ENCODE results near the gene ZMIZ1. TPM values are rescaled to one million over a fixed set of nuclear protein-coding genes. Genes with fewer than 3 reads are reported as not detected.

ZMIZ1 gene
- total RNA-seq, 1 experiment from 2014 or later, result 28.4 TPM

DNA sequence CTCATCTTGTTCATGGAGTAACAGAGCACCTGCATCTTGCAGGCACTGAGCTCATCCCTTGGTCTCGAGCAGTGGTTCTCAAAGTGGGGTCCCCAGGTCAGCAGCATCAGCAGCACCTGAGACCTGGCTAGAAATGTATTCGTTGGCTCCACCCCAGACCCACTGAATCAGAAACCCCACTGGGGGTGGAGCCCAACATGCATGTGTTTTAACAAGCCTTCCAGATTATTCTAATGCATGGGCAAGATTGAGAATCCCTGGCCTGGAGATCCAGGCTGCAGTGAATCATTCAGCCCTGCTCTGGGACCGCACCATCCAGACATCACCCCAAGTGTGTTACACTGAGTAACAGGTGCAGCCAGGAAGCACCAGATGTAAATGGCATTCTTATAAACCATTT lies 193.4 kb downstream of the ZMIZ1 start:
- no peak for TF ChIP-seq EZH2phosphoT487 (IDR thresholded peaks at IDR 0.05; ENCODE audit: borderline replicate concordance)
- TF ChIP-seq SRF (IDR thresholded peaks at IDR 0.05; ENCODE audit: low read depth), result no peak
- no peak for TF ChIP-seq CBX3 (IDR thresholded peaks at IDR 0.05; ENCODE audit: low read depth)
- TF ChIP-seq ZNF274 (IDR thresholded peaks at IDR 0.05; ENCODE audit: low read depth, low read length), result no peak
- TF ChIP-seq, protein P1, sequence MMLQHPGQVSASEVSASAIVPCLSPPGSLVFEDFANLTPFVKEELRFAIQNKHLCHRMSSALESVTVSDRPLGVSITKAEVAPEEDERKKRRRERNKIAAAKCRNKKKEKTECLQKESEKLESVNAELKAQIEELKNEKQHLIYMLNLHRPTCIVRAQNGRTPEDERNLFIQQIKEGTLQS (IDR thresholded peaks at IDR 0.05), result no peak
- no peak for TF ChIP-seq FOSL1 (IDR thresholded peaks at IDR 0.05; ENCODE audit: low read depth)
- TF ChIP-seq TCF7L2 (IDR thresholded peaks at IDR 0.05; ENCODE audit: borderline replicate concordance, extremely low read depth, insufficient read depth, insufficient read length), result no peak
- TF ChIP-seq RAD21 (IDR thresholded peaks at IDR 0.05; ENCODE audit: low read depth), result no peak
- TF ChIP-seq YY1 (IDR thresholded peaks at IDR 0.05; ENCODE audit: extremely low read depth, insufficient replicate concordance, low read depth, low read length), result no peak
- no peak for TF ChIP-seq SIN3A (IDR thresholded peaks at IDR 0.05; ENCODE audit: low read depth)
- no peak for TF ChIP-seq CEBPB (IDR thresholded peaks at IDR 0.05; ENCODE audit: low read depth)
- no peak for TF ChIP-seq JUND (IDR thresholded peaks at IDR 0.05)
- TF ChIP-seq SP1 (IDR thresholded peaks at IDR 0.05; ENCODE audit: low read depth), result no peak
- no peak for TF ChIP-seq POLR2AphosphoS5 (IDR thresholded peaks at IDR 0.05; ENCODE audit: low read depth, low read length)
- TF ChIP-seq, protein P2, sequence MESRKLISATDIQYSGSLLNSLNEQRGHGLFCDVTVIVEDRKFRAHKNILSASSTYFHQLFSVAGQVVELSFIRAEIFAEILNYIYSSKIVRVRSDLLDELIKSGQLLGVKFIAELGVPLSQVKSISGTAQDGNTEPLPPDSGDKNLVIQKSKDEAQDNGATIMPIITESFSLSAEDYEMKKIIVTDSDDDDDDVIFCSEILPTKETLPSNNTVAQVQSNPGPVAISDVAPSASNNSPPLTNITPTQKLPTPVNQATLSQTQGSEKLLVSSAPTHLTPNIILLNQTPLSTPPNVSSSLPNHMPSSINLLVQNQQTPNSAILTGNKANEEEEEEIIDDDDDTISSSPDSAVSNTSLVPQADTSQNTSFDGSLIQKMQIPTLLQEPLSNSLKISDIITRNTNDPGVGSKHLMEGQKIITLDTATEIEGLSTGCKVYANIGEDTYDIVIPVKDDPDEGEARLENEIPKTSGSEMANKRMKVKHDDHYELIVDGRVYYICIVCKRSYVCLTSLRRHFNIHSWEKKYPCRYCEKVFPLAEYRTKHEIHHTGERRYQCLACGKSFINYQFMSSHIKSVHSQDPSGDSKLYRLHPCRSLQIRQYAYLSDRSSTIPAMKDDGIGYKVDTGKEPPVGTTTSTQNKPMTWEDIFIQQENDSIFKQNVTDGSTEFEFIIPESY (IDR thresholded peaks at IDR 0.05; ENCODE audit: extremely low read depth, insufficient replicate concordance, low read length), result no peak
- no peak for TF ChIP-seq ELF1 (IDR thresholded peaks at IDR 0.05; ENCODE audit: borderline replicate concordance, low read depth)
- intact Hi-C loops (cut with micrococcal nuclease), result no loop called here
- Histone ChIP-seq H3K4me1 (ENCODE audit: control insufficient read depth in 1 of 2, insufficient read depth in 2 of 2, low read length in 2 of 2) (peaks cover 7 to 23% of the 10 kb centered on the region in 2 experiments; a peak in 3 of 4 replicates), H3K9me3 (ENCODE audit: control insufficient read depth in 1 of 2, insufficient read depth in 1 of 2, low read depth in 1 of 2, low read length in 2 of 2) (no peaks in the 10 kb centered on the region), H3K9me2 (ENCODE audit: insufficient read depth) (no peaks in the 10 kb centered on the region), H3K79me2 (ENCODE audit: insufficient read depth, low read length) (no peaks in the 10 kb centered on the region), H3K27me3 (ENCODE audit: insufficient read depth, low read length) (no peaks in the 10 kb centered on the region), H3K27ac (ENCODE audit: low read depth, low read length) (no peak overlapping the region), H3K36me3 (ENCODE audit: control insufficient read depth in 1 of 2, insufficient read depth in 2 of 2, low read length in 2 of 2) (no peaks in the 10 kb centered on the region), H3K9ac (ENCODE audit: low read length) (no peak overlapping the region), H3K4me2 (ENCODE audit: low read length) (no peak overlapping the region), H3K4me3 (replicated peaks in 1 of 2; ENCODE audit: low read depth in 1 of 2, low read length in 2 of 2) (no peak overlapping the region), H4K20me1 (ENCODE audit: insufficient read depth) (no peaks in the 10 kb centered on the region), H2AFZ (ENCODE audit: low read depth, low read length, poor library complexity, severe bottlenecking) (no peak overlapping the region)
- CTCF ChIA-PET, result no interaction called here
- RAD21 ChIA-PET (ENCODE audit: low non-redundant PET in 1 of 2, low total read pairs in 2 of 2, uncharacterized antibody in 2 of 2, unreplicated experiment in 2 of 2), result no interaction called here
- POLR2A ChIA-PET, result no interaction called here
- ATAC-seq, result no peak
- DNase-seq (ENCODE audit: low read depth, low spot score), result no peak
- BruUV-seq (replicated peaks), result no TSS peak
